ENCODE measurements around the gene PFKL. TPM values are rescaled to one million over a fixed set of nuclear protein-coding genes. Genes with fewer than 3 reads are reported as not detected.

PFKL gene
- total and polyA plus RNA-seq, 2 of the 8 experiments (the other 6 are each of a cell fraction or from before 2014, with no cell fraction given), result 80.2 to 82.3 TPM

- Histone ChIP-seq H3K27me3 (replicated peaks in 1 of 4; ENCODE audit: control insufficient read depth in 3 of 4, extremely low read depth in 1 of 4, insufficient read depth in 3 of 4, low read length in 3 of 4) (peaks cover 0 to 3% (median 0%) of the 10 kb centered on the region in 4 experiments; a peak in 2 of 7 replicates), H4K20me1 (replicated peaks in 1 of 2; ENCODE audit: control insufficient read depth in 1 of 2, insufficient read depth in 2 of 2, low read length in 2 of 2) (peaks cover 0 to 8% of the 10 kb centered on the region in 2 experiments), H3K23ac (ENCODE audit: insufficient read length) (no peak overlapping the region), H3K9me3 (ENCODE audit: insufficient read depth in 2 of 2, low read depth in 1 of 2, low read length in 1 of 2) (no peaks in the 10 kb centered on the region), H2BK12ac (ENCODE audit: low read depth, low read length) (no peak overlapping the region), H2BK20ac (ENCODE audit: low read length) (no peak overlapping the region), H4K5ac (ENCODE audit: insufficient read length, low read depth, low read length) (no peak overlapping the region), H4K8ac (ENCODE audit: extremely low read depth, insufficient read depth, low read length) (no peak overlapping the region; the same call in 1 of the 2 replicates), H3K4me2 (ENCODE audit: insufficient read depth in 1 of 2, low read depth in 2 of 2, low read length in 2 of 2) (no peak overlapping the region), H3K4ac (replicated peaks; ENCODE audit: insufficient read length, low read depth, low read length) (no peak overlapping the region), H3K14ac (ENCODE audit: insufficient read length) (no peak overlapping the region), H3K36me3 (ENCODE audit: control insufficient read depth in 2 of 4, insufficient read depth in 4 of 4, low read length in 3 of 4) (no peaks in the 10 kb centered on the region), H2BK5ac (ENCODE audit: low read depth, low read length) (no peak overlapping the region), H3K4me1 (replicated peaks in 1 of 4; ENCODE audit: control insufficient read depth in 3 of 4, insufficient read depth in 4 of 4, low read length in 3 of 4) (peaks cover 0 to 13% (median 5%) of the 10 kb centered on the region in 4 experiments; a peak in 5 of 7 replicates), H2BK120ac (replicated peaks; ENCODE audit: low read depth, low read length) (no peak overlapping the region), H3K79me1 (ENCODE audit: low read depth, low read length) (no peaks in the 10 kb centered on the region), H3K23me2 (ENCODE audit: low read depth, low read length) (peaks cover 12% of the 10 kb centered on the region; the same call in 1 of the 2 replicates), H3K4me3 (ENCODE audit: extremely low read depth in 1 of 4, insufficient read depth in 2 of 4, low read depth in 3 of 4, low read length in 4 of 4) (no peak overlapping the region), H3K56ac (replicated peaks; ENCODE audit: insufficient read length, low read depth, low read length) (no peak overlapping the region), H3K79me2 (ENCODE audit: control insufficient read depth in 1 of 2, insufficient read depth in 2 of 2, low read length in 2 of 2) (peaks cover 0 to under 1% of the 10 kb centered on the region in 2 experiments; a peak in 1 of 4 replicates), H3K27ac (ENCODE audit: low read depth, low read length) (no peak overlapping the region), H3K9ac (replicated peaks in 1 of 4; ENCODE audit: extremely low read depth in 1 of 4, low read depth in 3 of 4, low read length in 3 of 4) (no peak overlapping the region), H4K91ac (replicated peaks; ENCODE audit: insufficient read length, low read length) (no peak overlapping the region), H3K18ac (ENCODE audit: extremely low read depth, low read length) (no peak overlapping the region), H2AFZ (ENCODE audit: low read length) (no peak overlapping the region), H2AK5ac (ENCODE audit: low read depth, low read length) (no peak overlapping the region), H2BK15ac (ENCODE audit: low read length) (no peak overlapping the region)
- WGBS, 2 experiments (ENCODE audit: extremely low coverage in 1 of 2, insufficient coverage in 1 of 2, insufficient read length in 1 of 2, insufficient replicate concordance in 2 of 2, low coverage in 1 of 2, low lambda C conversion rate in 2 of 2, missing lambda C conversion rate in 1 of 2), result 76% methylated on average over 12 of the region's 13 CpGs; no CpG with 5 or more reads in 1 of the 2 experiments
- POLR2A ChIA-PET (ENCODE audit: partially characterized antibody), result no interaction called here
- FAIRE-seq (no peak), DNase-seq (ENCODE audit: low read depth in 1 of 2, low spot score in 2 of 2) (no peak)
- TF ChIP-seq CHD2 (IDR thresholded peaks at IDR 0.05; ENCODE audit: low read length), result no peak
- no peak for TF ChIP-seq YY1 (IDR thresholded peaks at IDR 0.05; ENCODE audit: low read depth, low read length)
- no peak for TF ChIP-seq JUND (IDR thresholded peaks at IDR 0.05; ENCODE audit: low read length)
- TF ChIP-seq FOSL1 (IDR thresholded peaks at IDR 0.05; ENCODE audit: insufficient read depth, low read depth, low read length), result no peak
- TF ChIP-seq, protein P1, sequence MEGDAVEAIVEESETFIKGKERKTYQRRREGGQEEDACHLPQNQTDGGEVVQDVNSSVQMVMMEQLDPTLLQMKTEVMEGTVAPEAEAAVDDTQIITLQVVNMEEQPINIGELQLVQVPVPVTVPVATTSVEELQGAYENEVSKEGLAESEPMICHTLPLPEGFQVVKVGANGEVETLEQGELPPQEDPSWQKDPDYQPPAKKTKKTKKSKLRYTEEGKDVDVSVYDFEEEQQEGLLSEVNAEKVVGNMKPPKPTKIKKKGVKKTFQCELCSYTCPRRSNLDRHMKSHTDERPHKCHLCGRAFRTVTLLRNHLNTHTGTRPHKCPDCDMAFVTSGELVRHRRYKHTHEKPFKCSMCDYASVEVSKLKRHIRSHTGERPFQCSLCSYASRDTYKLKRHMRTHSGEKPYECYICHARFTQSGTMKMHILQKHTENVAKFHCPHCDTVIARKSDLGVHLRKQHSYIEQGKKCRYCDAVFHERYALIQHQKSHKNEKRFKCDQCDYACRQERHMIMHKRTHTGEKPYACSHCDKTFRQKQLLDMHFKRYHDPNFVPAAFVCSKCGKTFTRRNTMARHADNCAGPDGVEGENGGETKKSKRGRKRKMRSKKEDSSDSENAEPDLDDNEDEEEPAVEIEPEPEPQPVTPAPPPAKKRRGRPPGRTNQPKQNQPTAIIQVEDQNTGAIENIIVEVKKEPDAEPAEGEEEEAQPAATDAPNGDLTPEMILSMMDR (IDR thresholded peaks at IDR 0.05; ENCODE audit: control extremely low read depth in 1 of 3, insufficient read depth in 1 of 3, low read depth in 1 of 3, low read length in 3 of 3), result no peak
- CTCF ChIA-PET (ENCODE audit: partially characterized antibody), result interaction anchor here (0.8 to 5.0 kb wide), 13 partner anchors 10 to 142 kb away, joined by 3 to 53 read pairs (median 6); partner anchors contain the start of gene AIRE
These were observed 2.9 kb upstream of the PFKL start for GRCh38 chr21:44296916-44297315.

Data from H1 (cell line).